ENCODE measurements around the gene DHCR7. TPM values are rescaled to one million over a fixed set of nuclear protein-coding genes. Genes with fewer than 3 reads are reported as not detected.

Gene DHCR7
- total and polyA plus RNA-seq, 2 experiments from 2014 or later, result 84.0 to 166 TPM

GRCh38 chr11:71397331-71397860 lies 50.8 kb downstream of the DHCR7 start:
- DNase-seq (ENCODE audit: low spot score) (no peak), ATAC-seq (no peak)
- TF ChIP-seq ZNF114 (CRISPR knock-in tag; IDR thresholded peaks at IDR 0.05) (no peak), POLR2AphosphoS5 (IDR thresholded peaks at IDR 0.05; ENCODE audit: low read depth) (no peak)
- Histone ChIP-seq H3K4me3 (no peak overlapping the region), H3K79me2 (replicated peaks; ENCODE audit: insufficient read depth) (no peaks in the 10 kb centered on the region), H3K36me3 (ENCODE audit: insufficient read depth) (no peaks in the 10 kb centered on the region), H3K9me2 (ENCODE audit: insufficient read depth) (peaks cover 9% of the 10 kb centered on the region; the same call in 1 of the 2 replicates), H4K20me1 (replicated peaks; ENCODE audit: insufficient read depth) (no peaks in the 10 kb centered on the region), H3K4me1 (ENCODE audit: insufficient read depth) (no peaks in the 10 kb centered on the region), H3F3A (replicated peaks; ENCODE audit: low read depth) (no peaks in the 10 kb centered on the region), H3K4me2 (no peak overlapping the region), H3K27ac (ENCODE audit: low read depth) (no peak overlapping the region), H2AFZ (no peak overlapping the region), H3K27me3 (ENCODE audit: insufficient read depth) (no peaks in the 10 kb centered on the region)
- Mint-ChIP-seq H3K9me3 (peaks cover 2% of the 10 kb centered on the region; the same call in 1 of the 3 replicates), H3K4me3 (no peak overlapping the region), H3K4me1 (no peaks in the 10 kb centered on the region), H3K36me3 (ENCODE audit: low read depth) (no peaks in the 10 kb centered on the region; the same call in 2 of the 3 replicates), H3K27ac (no peak overlapping the region), H3K27me3 (ENCODE audit: insufficient read depth, low read depth, poor library complexity) (peaks cover 7% of the 10 kb centered on the region)

- Mint-ChIP-seq H3K4me3 (no peak overlapping the region), H3K9me3 (no peaks in the 10 kb centered on the region), H3K27me3 (ENCODE audit: insufficient read depth, low read depth, poor library complexity) (peaks cover 3% of the 10 kb centered on the region), H3K27ac (no peak overlapping the region), H3K4me1 (no peaks in the 10 kb centered on the region), H3K36me3 (ENCODE audit: low read depth) (no peaks in the 10 kb centered on the region; the same call in 2 of the 3 replicates)
- no peak overlapping the region for H3K27ac ChIP-seq (ENCODE audit: low read depth)
- no peak overlapping the region for H3K4me2 ChIP-seq
- no peak for DNase-seq (ENCODE audit: low spot score)
- H3K9me2 ChIP-seq (ENCODE audit: insufficient read depth), result peaks cover 9% of the 10 kb centered on the region; the same call in 1 of the 2 replicates
- H3K4me3 ChIP-seq, result no peak overlapping the region
- H3K27me3 ChIP-seq (ENCODE audit: insufficient read depth), result no peaks in the 10 kb centered on the region
- H3F3A ChIP-seq (replicated peaks; ENCODE audit: low read depth), result no peaks in the 10 kb centered on the region
- no peak for ATAC-seq
- no peaks in the 10 kb centered on the region for H4K20me1 ChIP-seq (replicated peaks; ENCODE audit: insufficient read depth)
- no peak overlapping the region for H2AFZ ChIP-seq
- H3K79me2 ChIP-seq (replicated peaks; ENCODE audit: insufficient read depth), result no peaks in the 10 kb centered on the region
- no peaks in the 10 kb centered on the region for H3K4me1 ChIP-seq (ENCODE audit: insufficient read depth)
- no peaks in the 10 kb centered on the region for H3K36me3 ChIP-seq (ENCODE audit: insufficient read depth)
- no peak for TF ChIP-seq CTCF (conservative IDR thresholded peaks at IDR 0.05; ENCODE audit: low read depth in 2 of 2)
- no peak for TF ChIP-seq REST (IDR thresholded peaks at IDR 0.05; ENCODE audit: unreplicated experiment)
- TF ChIP-seq ZNF114 (CRISPR knock-in tag; IDR thresholded peaks at IDR 0.05), result no peak
- TF ChIP-seq POLR2AphosphoS5 (IDR thresholded peaks at IDR 0.05; ENCODE audit: low read depth), result no peak
- TF ChIP-seq EZH2phosphoT487 (IDR thresholded peaks at IDR 0.05; ENCODE audit: unreplicated experiment), result no peak
- TF ChIP-seq ETS1 (IDR thresholded peaks at IDR 0.05), result no peak
- TF ChIP-seq CREB1 (CRISPR knock-in tag; IDR thresholded peaks at IDR 0.05; ENCODE audit: low read depth), result no peak
- no peak for TF ChIP-seq STAT1 (IDR thresholded peaks at IDR 0.05; ENCODE audit: unreplicated experiment)
- no peak for TF ChIP-seq EZH2 (IDR thresholded peaks at IDR 0.05; ENCODE audit: low read depth, unreplicated experiment)
Observed at GRCh38 chr11:71396548-71397123, 51.6 kb downstream of the DHCR7 start.

Measured in GM23338 (cell line).